Muscle of leg (tissue), 16 donors: ENCODE data around the gene TFIP11. TPM values are rescaled to one million over a fixed set of nuclear protein-coding genes. Genes with fewer than 3 reads are reported as not detected.

ENCODE experiments used
- DNase-seq: peaks from one replicate; pipeline ENCODE4 v3.0.0; 2013
- H3K27ac ChIP-seq: one replicate; pipeline ENCODE4 v1.5.1; 2013; ENCODE audit warnings: mild to moderate bottlenecking, low read length, control low read depth
- H3K27me3 ChIP-seq: one replicate; pipeline ENCODE4 v1.6.1; 2013; ENCODE audit warnings: low read length; ENCODE audit not compliant: control insufficient read depth, insufficient read depth
- H3K36me3 ChIP-seq: one replicate; pipeline ENCODE4 v1.6.1; 2013; ENCODE audit warnings: low read length; ENCODE audit not compliant: control insufficient read depth, insufficient read depth
- H3K4me1 ChIP-seq: one replicate; pipeline ENCODE4 v1.6.1; 2013; ENCODE audit warnings: low read length; ENCODE audit not compliant: control insufficient read depth, insufficient read depth
- H3K4me3 ChIP-seq: one replicate; pipeline ENCODE4 v1.5.1; 2013; ENCODE audit warnings: low read length, control low read depth
- H3K9me3 ChIP-seq: replicated peaks from 2 replicates; pipeline ENCODE4 v1.6.1; 2013; ENCODE audit warnings: low read depth, low read length; ENCODE audit not compliant: control insufficient read depth
- WGBS: methylation state at CpG from one replicate; pipeline ENCODE4 v1.1.5; 2013; ENCODE audit warnings: missing lambda C conversion rate; ENCODE audit not compliant: insufficient coverage; 5-methylcytosine and 5-hydroxymethylcytosine counted together
- long read RNA-seq, 11 donors: transcript quantifications; one replicate each; lab custom pipeline, GENCODE V29; 2026
- polyA plus RNA-seq, 8 donors: library from polyadenylated mRNA; unstranded; fragments of 120-200 nt; gene quantifications; one replicate each; pipeline versions ENCODE4 v1.2.1 to v1.2.3, GENCODE V29; 2013; ENCODE audit warnings: inconsistent platforms in 1 of 8, low replicate concordance in 1 of 8; ENCODE audit not compliant: insufficient read length in 8 of 8, insufficient read depth in 1 of 8
- total RNA-seq: library from RNA; stranded (reverse); fragments of 120-200 nt; gene quantifications from one replicate; pipeline ENCODE4 v1.2.4, GENCODE V29; 2013

Gene TFIP11
- total RNA-seq (22.3 TPM), polyA plus RNA-seq (10 to 100 TPM; 19.9 to 27.0 (median 22.9) TPM)
- long read RNA-seq, donor 1, partial matches to known transcripts: 6 of 10 reads
- long read RNA-seq, donor 1, other reads (novel, unspliced or antisense): 0 of 10 reads
- long read RNA-seq, donor 2: 0 reads
- long read RNA-seq, donor 3, partial matches to known transcripts: 6 of 7 reads
- long read RNA-seq, donor 3, other reads (novel, unspliced or antisense): 0 of 7 reads
- long read RNA-seq, donor 4, partial matches to known transcripts: 6 of 9 reads
- long read RNA-seq, donor 4, other reads (novel, unspliced or antisense): 0 of 9 reads
- long read RNA-seq, donor 5, transcript TFIP11-204 (15 exons, 3,586 nt): major isoform, 5 of 22 reads
- long read RNA-seq, donor 5, partial matches to known transcripts: 17 of 22 reads
- long read RNA-seq, donor 5, other reads (novel, unspliced or antisense): 0 of 22 reads
- long read RNA-seq, donor 6, transcript TFIP11-204 (15 exons, 3,586 nt): major isoform, 5 of 16 reads
- long read RNA-seq, donor 6, partial matches to known transcripts: 11 of 16 reads
- long read RNA-seq, donor 6, other reads (novel, unspliced or antisense): 0 of 16 reads
- long read RNA-seq, donor 7, partial matches to known transcripts: 0 of 2 reads
- long read RNA-seq, donor 7, other reads (novel, unspliced or antisense): 0 of 2 reads
- long read RNA-seq, donor 8, partial matches to known transcripts: 0 of 1 reads
- long read RNA-seq, donor 8, other reads (novel, unspliced or antisense): 0 of 1 reads
- long read RNA-seq, donor 9, partial matches to known transcripts: 0 of 3 reads
- long read RNA-seq, donor 9, other reads (novel, unspliced or antisense): 0 of 3 reads
- long read RNA-seq, donor 10, partial matches to known transcripts: 0 of 5 reads
- long read RNA-seq, donor 10, other reads (novel, unspliced or antisense): 0 of 5 reads
- long read RNA-seq, donor 11, partial matches to known transcripts: 5 of 10 reads
- long read RNA-seq, donor 11, other reads (novel, unspliced or antisense): 0 of 10 reads

GRCh38 chr22:26512149-26512793 is at the start of gene TFIP11:
TFIP11 (minus strand) TSS chr22:26512473; CDS start chr22:26510272, 2,201 bp downstream.
- WGBS: 2% methylated on average over 39 of the region's 40 CpGs
- H3K27me3 ChIP-seq: no peaks in the 10 kb centered on the region

DNA sequence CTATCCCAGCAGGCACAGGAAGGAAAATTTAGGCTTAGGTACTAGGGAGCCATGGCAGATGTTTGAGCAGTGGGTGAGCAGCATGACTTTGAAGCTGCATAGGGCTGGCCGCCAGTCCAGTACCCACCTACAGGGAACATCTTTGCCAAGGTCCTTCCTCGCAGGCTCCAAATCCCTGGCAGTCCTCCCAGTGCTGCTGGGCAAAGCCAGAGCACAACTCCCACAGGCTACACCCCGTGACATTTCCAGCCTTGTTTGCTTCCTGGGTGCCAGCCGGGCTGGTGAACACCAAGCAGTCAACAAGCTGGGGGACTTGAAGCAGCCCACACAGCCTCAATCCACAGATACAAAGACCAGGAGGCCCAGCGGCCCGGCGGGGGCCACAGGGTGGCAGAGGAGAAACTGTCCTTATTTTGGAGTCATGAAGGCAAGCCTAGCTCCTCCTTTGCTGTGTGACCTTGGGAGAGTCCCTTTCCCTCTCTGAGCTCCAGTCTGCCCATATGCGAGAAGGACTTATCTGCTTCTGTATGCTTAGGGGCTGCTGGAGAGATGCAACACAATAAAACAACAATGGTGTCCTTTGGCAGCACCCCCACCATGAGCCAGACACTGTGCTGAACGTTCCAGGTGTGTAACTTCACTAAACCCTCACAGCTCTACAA is 49.6 kb upstream of the TFIP11 start:
- no peaks in the 10 kb centered on the region for H3K9me3 ChIP-seq
- no peak overlapping the region for H3K4me3 ChIP-seq
- peaks cover 3% of the 10 kb centered on the region for H3K36me3 ChIP-seq
- no peaks in the 10 kb centered on the region for H3K27me3 ChIP-seq
- WGBS: 80% methylated on average over 1 of the region's 9 CpGs
- H3K27ac ChIP-seq: no peak overlapping the region
- no peak for DNase-seq
- no peaks in the 10 kb centered on the region for H3K4me1 ChIP-seq

More at GRCh38 chr22:26512149-26512793, at the start of gene TFIP11:
- Histone ChIP-seq H3K4me3 (peak within 1 kb of the TSS; percentile 96), H3K36me3 (peaks cover 23% of the 10 kb centered on the region), H3K4me1 (peaks cover 18% of the 10 kb centered on the region), H3K9me3 (no peaks in the 10 kb centered on the region), H3K27ac (peak within 1 kb of the TSS; percentile 42)
- DNase-seq: peak; percentile 97

- Histone ChIP-seq H3K4me1 (no peaks in the 10 kb centered on the region), H3K9me3 (no peaks in the 10 kb centered on the region), H3K27me3 (no peaks in the 10 kb centered on the region), H3K27ac (no peak overlapping the region), H3K4me3 (no peak overlapping the region), H3K36me3 (peaks cover 3% of the 10 kb centered on the region)
- WGBS: 90% methylated on average over 12 of the region's 13 CpGs
- no peak for DNase-seq
Measured at GRCh38 chr22:26559961-26560575, 47.8 kb upstream of the TFIP11 start.

DNA sequence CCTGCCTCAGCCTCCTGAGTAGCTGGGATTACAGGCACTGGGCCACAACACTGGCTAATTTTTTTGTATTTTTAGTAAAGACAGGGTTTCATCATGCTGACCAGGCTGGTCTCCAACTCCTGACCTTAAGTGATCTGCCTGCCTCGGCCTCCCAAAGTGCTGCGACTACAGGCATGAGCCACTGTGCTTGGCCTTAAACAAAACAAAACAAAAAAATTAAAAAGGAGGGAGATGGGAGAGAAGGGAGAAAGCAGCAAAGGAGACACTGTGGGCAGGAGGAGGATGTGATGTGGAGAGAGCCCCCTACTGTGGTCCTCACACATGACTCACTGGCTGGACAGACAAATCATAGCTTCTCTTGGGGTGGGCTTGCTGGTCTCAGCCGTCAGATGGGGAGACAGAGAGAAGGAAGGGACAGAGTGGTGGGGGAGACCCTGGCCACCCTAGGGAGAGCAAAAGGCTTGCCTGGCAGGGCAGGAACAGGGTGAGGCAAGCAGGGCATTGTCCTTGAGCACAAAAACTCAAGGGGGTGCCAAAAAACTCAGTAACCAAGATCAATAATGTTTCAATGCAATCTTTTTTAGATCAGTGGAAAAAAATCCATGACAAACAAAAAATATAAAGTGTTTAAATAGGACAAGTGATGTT is 46.1 kb upstream of the TFIP11 start:
- no peak overlapping the region for H3K4me3 ChIP-seq
- DNase-seq: no peak
- no peak overlapping the region for H3K27ac ChIP-seq
- H3K4me1 ChIP-seq: peaks cover 5% of the 10 kb centered on the region
- H3K9me3 ChIP-seq: no peaks in the 10 kb centered on the region
- no CpG with 5 or more reads among the region's 3 CpGs for WGBS
- no peaks in the 10 kb centered on the region for H3K27me3 ChIP-seq
- no peaks in the 10 kb centered on the region for H3K36me3 ChIP-seq

DNA sequence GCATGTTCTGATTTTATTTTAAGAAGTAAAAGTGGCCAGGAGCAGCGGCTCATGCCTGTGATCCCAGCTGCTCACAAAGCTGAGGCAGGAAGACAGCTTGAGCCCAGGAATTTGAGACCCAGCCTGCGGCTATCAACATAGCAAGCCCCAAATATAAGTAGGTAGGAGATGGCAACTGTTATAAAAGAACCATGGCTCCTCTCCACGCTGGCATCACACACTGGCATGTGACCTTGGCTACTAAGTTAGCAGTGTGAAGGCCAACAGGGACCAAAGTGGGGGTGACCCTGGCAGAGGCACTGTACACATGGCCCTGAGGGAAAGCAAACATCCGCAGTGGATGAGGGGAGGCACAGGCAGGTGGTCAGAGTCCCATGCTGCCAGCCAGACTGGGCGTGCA is 44.6 kb upstream of the TFIP11 start:
- no peak for DNase-seq
- no peak overlapping the region for H3K27ac ChIP-seq
- no peaks in the 10 kb centered on the region for H3K27me3 ChIP-seq
- H3K9me3 ChIP-seq: no peaks in the 10 kb centered on the region
- WGBS: 89% methylated on average over 4 of the region's 5 CpGs
- no peaks in the 10 kb centered on the region for H3K36me3 ChIP-seq
- peaks cover 5% of the 10 kb centered on the region for H3K4me1 ChIP-seq
- no peak overlapping the region for H3K4me3 ChIP-seq

- no peak for DNase-seq
- 83% methylated on average over 3 of the region's 11 CpGs for WGBS
- Histone ChIP-seq H3K4me1 (peaks cover 5% of the 10 kb centered on the region), H3K9me3 (no peaks in the 10 kb centered on the region), H3K36me3 (no peaks in the 10 kb centered on the region), H3K27me3 (no peaks in the 10 kb centered on the region), H3K27ac (no peak overlapping the region), H3K4me3 (no peak overlapping the region)
Measured at GRCh38 chr22:26555478-26555877, 43.2 kb upstream of the TFIP11 start.

- Histone ChIP-seq H3K27ac (no peak overlapping the region), H3K4me3 (no peak overlapping the region), H3K27me3 (no peaks in the 10 kb centered on the region), H3K36me3 (no peaks in the 10 kb centered on the region), H3K4me1 (peaks cover 5% of the 10 kb centered on the region), H3K9me3 (no peaks in the 10 kb centered on the region)
- DNase-seq: no peak
- WGBS: 48% methylated on average over 5 of the region's 6 CpGs
Measured at GRCh38 chr22:26554956-26555355, 42.7 kb upstream of the TFIP11 start.

GRCh38 chr22:26553056-26553752 is 40.9 kb upstream of the TFIP11 start:
- Histone ChIP-seq H3K9me3 (no peaks in the 10 kb centered on the region), H3K4me1 (peaks cover 5% of the 10 kb centered on the region), H3K36me3 (no peaks in the 10 kb centered on the region), H3K27ac (no peak overlapping the region), H3K27me3 (no peaks in the 10 kb centered on the region), H3K4me3 (no peak overlapping the region)
- no peak for DNase-seq
- 50% methylated on average over 4 of the region's 7 CpGs for WGBS
